ENCODE results near the gene PUS7.

The PUS7 gene

GRCh38 chr7:105457619-105458225 lies 64.3 kb downstream of the PUS7 start:
- no peak overlapping the region for H2AFZ ChIP-seq (ENCODE audit: low read depth, low read length, severe bottlenecking)
- no peaks in the 10 kb centered on the region for H3K79me2 ChIP-seq (ENCODE audit: insufficient read depth, low read length)
- H3K4me3 ChIP-seq (ENCODE audit: insufficient read depth, low read length, poor library complexity, severe bottlenecking): no peak overlapping the region
- no peaks in the 10 kb centered on the region for H4K20me1 ChIP-seq (ENCODE audit: low read depth, low read length)
- TF ChIP-seq EZH2phosphoT487 (conservative IDR thresholded peaks at IDR 0.05; ENCODE audit: low read length) (no peak), CTCF (IDR thresholded peaks at IDR 0.05; ENCODE audit: insufficient read depth, low read length, poor library complexity, severe bottlenecking) (no peak)
- no peaks in the 10 kb centered on the region for H3K27me3 ChIP-seq (ENCODE audit: low read length)
- H3K9me2 ChIP-seq (replicated peaks; ENCODE audit: insufficient read depth, low read length): no peaks in the 10 kb centered on the region
- H3K9me3 ChIP-seq (ENCODE audit: insufficient read depth, low read length): no peaks in the 10 kb centered on the region
- peaks cover 21% of the 10 kb centered on the region; the same call in 1 of the 2 replicates for H3K36me3 ChIP-seq (ENCODE audit: low read length)
- H3K27ac ChIP-seq (ENCODE audit: low read depth, low read length): no peak overlapping the region
- no peak overlapping the region for H3K4me2 ChIP-seq (ENCODE audit: low read depth, low read length, poor library complexity, severe bottlenecking)
- peaks cover 14% of the 10 kb centered on the region for H3F3A ChIP-seq (ENCODE audit: insufficient read depth)
- no peak overlapping the region for H3K9ac ChIP-seq (ENCODE audit: low read length)

GRCh38 chr7:105454921-105455320 lies 67.2 kb downstream of the PUS7 start:
- Histone ChIP-seq H3K4me3 (ENCODE audit: insufficient read depth, low read length, poor library complexity, severe bottlenecking) (no peak overlapping the region), H3K79me2 (ENCODE audit: insufficient read depth, low read length) (no peaks in the 10 kb centered on the region), H4K20me1 (ENCODE audit: low read depth, low read length) (no peaks in the 10 kb centered on the region), H2AFZ (ENCODE audit: low read depth, low read length, severe bottlenecking) (no peak overlapping the region), H3K9me3 (ENCODE audit: insufficient read depth, low read length) (no peaks in the 10 kb centered on the region), H3K36me3 (ENCODE audit: low read length) (peaks cover 16% of the 10 kb centered on the region; the same call in 1 of the 2 replicates), H3K27me3 (ENCODE audit: low read length) (no peaks in the 10 kb centered on the region), H3K9ac (ENCODE audit: low read length) (no peak overlapping the region), H3K27ac (ENCODE audit: low read depth, low read length) (no peak overlapping the region), H3F3A (ENCODE audit: insufficient read depth) (peaks cover 14% of the 10 kb centered on the region), H3K9me2 (replicated peaks; ENCODE audit: insufficient read depth, low read length) (no peaks in the 10 kb centered on the region), H3K4me2 (ENCODE audit: low read depth, low read length, poor library complexity, severe bottlenecking) (no peak overlapping the region)
- TF ChIP-seq CTCF (IDR thresholded peaks at IDR 0.05; ENCODE audit: insufficient read depth, low read length, poor library complexity, severe bottlenecking) (no peak), EZH2phosphoT487 (conservative IDR thresholded peaks at IDR 0.05; ENCODE audit: low read length) (no peak)

GRCh38 chr7:105454095-105454747 lies 67.8 kb downstream of the PUS7 start:
- no peaks in the 10 kb centered on the region for H4K20me1 ChIP-seq (ENCODE audit: low read depth, low read length)
- no peaks in the 10 kb centered on the region for H3K27me3 ChIP-seq (ENCODE audit: low read length)
- no peaks in the 10 kb centered on the region for H3K9me2 ChIP-seq (replicated peaks; ENCODE audit: insufficient read depth, low read length)
- H3K36me3 ChIP-seq (ENCODE audit: low read length): peaks cover 16% of the 10 kb centered on the region; the same call in 1 of the 2 replicates
- H3K4me3 ChIP-seq (ENCODE audit: insufficient read depth, low read length, poor library complexity, severe bottlenecking): no peak overlapping the region
- H3K9ac ChIP-seq (ENCODE audit: low read length): no peak overlapping the region
- no peak overlapping the region for H2AFZ ChIP-seq (ENCODE audit: low read depth, low read length, severe bottlenecking)
- TF ChIP-seq EZH2phosphoT487 (conservative IDR thresholded peaks at IDR 0.05; ENCODE audit: low read length) (no peak), CTCF (IDR thresholded peaks at IDR 0.05; ENCODE audit: insufficient read depth, low read length, poor library complexity, severe bottlenecking) (no peak)
- H3K9me3 ChIP-seq (ENCODE audit: insufficient read depth, low read length): no peaks in the 10 kb centered on the region
- H3F3A ChIP-seq (ENCODE audit: insufficient read depth): peaks cover 14% of the 10 kb centered on the region
- H3K27ac ChIP-seq (ENCODE audit: low read depth, low read length): no peak overlapping the region
- H3K4me2 ChIP-seq (ENCODE audit: low read depth, low read length, poor library complexity, severe bottlenecking): no peak overlapping the region
- H3K79me2 ChIP-seq (ENCODE audit: insufficient read depth, low read length): no peaks in the 10 kb centered on the region

Measured in SU-DHL-6 (cell line).